ENCODE data around the gene MARK2.
A peak's percentile ranks its signal among the peaks of the same experiment; 100 is the strongest.
"Not testable (repeated sequence)": the region's sequence is repeated elsewhere in the genome, so short reads cannot be mapped to it uniquely, and the experiment has no call there.

The MARK2 gene

DNA sequence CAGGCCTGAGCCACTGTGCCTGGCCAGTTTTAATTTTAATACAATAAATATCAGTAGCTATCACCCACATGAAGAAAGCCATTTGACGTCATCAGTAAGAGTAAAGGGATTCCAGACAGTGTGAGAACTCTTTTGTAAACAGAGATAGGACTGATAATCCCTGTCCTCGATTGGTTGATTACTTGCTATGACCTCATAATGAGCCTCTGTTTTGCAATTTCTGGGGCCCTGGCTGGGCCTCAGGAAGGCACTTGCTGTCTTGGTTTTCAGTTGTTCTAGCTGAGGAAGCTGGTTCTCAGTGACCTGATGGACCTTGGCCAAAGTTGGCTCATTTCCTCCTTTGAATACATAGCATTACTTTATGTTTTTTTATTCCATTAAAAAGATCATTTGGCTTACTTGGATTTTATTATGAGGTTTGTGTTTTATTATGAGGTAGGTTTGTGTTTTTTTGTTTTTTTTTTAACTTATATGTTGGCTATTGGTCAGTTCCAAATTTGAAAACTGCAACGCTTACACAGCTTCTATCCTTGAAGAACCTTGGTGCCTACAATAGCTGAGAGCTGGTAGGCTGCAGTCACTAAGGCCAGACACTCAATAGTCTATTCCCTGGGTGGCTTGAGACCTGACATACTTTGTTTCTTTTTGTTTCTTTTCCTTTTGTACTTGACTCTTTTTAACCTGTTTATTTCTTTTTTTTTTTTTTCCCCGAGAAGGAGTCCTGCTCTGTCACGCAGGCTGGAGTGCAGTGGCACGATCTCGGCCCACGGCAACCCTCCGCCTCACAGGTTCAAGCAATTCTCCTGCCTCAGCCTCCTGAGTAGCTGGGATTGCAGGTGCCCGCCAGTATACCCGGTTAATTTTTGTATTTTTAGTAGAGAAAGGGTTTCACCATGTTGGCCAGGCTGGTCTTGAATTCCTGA is 20.0 kb downstream of the MARK2 start:
- no peak for DNase-seq

DNA sequence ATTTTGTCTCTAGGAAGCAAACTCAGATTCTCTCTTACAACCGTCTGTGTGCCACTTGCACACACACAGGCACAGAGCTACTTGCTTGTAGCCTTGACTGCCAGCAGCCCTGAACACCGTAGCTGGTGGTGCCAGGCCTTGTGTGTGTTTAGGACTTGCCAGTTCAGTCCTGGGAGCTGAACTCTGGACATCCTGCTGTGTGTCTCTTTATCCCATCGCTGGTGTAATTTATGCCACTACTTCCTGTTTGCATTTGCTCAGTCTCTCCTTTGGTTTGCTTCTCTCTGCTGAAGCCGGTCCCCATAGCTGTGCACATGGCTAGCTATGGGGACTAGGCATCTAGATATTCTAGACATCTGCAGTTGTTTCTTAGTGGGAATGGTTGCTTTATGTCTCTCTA is 24.0 kb downstream of the MARK2 start:
- DNase-seq = peak in 1 of 5 donors; percentile 9

DNA sequence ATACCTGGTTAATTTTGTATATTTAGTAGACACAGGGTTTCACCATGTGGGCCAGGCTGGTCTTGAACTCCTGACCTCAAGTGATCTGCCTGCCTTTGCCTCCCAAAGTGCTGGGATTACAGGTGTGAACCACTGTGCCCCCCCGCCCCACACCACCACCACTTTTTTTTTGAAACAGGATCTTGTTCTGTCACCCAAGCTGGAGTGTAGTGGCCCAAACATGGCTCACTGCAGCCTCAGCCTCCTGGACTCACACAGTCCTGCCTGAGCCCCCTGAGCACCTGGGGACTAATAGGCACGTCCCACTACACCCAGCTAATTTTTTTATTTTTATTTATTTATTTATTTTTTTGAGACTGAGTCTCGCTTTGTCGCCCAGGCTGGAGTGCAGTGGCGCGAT is 24.7 kb downstream of the MARK2 start:
- not testable (repeated sequence) for DNase-seq

DNA sequence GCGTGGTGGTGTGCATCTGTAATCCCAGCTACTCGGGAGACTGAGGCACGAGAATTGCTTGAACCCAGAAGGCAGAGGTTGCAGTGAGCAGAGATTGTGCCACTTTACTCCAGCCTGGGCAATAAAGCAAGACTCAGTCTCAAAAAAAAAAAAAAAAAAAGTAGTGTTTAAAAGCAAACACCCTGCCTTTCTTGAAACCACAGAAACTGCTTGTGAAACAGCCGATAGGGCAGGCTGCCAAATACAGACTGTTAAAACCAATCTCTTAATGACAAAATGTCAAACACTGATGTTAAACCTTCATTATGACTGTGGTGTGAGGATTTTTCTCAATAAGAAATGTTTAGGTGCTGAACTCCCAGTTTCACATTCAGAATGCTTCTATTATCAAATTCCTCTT is 27.3 kb downstream of the MARK2 start:
- DNase-seq = peak; percentile 19 to 89 (median 53)

DNA sequence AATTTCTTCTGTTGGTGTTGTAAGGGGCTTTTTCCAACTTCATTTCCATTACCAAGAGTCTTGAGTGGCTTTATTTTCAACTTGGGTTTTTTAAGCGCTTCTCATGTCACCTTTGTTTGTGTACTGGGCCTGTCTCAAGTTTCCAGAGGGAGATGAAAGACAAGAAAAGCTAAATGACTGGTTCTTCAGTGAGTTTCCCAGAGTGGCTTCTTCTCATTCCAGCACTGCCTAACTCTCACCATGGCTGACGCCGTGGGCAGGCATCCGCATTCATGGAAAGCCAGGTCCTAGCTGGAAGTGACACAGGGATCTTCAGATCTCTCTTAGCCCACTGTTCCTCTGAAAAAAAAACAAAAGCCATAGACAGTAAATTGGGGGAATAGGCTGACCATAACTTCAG is 28.6 kb downstream of the MARK2 start:
- DNase-seq = no peak

DNA sequence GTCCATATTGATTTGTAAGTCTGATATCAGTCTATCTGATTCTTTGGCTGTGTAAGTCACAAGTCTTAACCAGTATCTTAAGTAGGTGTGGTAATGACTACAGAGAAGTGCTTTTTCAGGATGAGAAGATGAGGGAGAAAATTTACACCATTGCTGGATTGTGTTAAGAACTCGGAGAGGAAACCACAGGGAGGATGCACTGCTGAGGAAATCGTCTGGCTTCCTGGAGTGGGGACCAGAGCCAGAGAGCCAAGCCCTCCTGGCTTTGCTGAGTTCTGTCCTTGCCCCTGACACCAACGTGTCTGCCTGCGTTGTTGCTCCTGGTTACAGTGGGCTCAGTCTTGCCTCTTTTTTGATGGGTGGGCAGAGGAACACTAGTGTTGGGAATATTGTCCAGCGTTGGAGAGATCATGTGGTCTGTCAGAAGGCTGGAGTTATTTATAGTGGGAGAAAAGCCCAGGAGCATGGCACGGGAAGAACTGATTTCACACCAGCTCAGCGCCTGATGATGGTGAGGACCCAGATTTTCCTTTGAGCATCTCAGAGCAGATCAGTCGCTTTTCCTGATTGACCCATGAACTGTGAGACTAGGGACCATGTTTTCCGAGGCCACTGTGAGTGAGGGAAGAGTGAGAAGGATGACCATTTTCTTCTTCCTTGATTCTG is 29.6 kb downstream of the MARK2 start:
- DNase-seq = no peak

DNA sequence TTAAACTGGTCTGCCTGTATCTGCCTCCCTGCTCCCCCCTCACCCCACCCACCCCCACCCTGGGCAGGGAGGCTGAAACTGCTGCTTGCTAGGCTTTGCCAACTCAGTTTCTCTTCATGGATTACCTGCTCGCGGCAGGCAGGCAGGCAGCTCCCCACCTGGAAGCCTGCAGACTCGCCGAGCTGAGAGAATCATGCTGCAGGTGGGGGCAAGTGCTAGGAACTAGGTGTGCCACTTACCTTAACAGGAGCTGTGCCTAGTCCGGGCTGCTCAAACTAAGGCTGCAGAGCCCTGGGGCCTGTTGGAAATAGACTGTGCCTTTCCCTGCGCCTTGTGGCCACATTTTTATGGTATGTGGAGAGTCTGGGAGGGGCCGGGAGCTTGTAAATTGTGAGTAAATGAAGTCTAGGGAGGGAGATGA is 30.3 kb downstream of the MARK2 start:
- DNase-seq = no peak

DNA sequence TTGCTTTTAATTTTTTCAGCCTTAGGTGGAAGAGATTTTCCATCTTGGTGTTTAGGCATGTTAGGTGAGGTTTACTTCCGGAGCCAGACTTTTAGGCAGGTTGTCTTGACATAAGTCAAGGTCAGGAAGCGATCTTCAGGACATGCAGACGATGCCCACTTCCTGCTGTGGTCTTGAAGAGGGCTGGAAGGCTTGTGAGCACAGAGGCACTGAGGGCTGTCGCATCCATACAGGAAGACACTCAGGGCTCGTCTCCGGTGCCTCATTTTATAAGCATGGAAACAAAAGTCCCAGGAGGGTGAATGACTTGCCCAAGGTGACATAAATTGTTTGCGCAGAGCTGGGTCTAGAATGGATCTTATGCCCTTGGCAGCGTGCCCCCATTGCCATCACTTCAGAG is 30.8 kb downstream of the MARK2 start:
- DNase-seq = peak; percentile 13 to 65 (median 38)

DNA sequence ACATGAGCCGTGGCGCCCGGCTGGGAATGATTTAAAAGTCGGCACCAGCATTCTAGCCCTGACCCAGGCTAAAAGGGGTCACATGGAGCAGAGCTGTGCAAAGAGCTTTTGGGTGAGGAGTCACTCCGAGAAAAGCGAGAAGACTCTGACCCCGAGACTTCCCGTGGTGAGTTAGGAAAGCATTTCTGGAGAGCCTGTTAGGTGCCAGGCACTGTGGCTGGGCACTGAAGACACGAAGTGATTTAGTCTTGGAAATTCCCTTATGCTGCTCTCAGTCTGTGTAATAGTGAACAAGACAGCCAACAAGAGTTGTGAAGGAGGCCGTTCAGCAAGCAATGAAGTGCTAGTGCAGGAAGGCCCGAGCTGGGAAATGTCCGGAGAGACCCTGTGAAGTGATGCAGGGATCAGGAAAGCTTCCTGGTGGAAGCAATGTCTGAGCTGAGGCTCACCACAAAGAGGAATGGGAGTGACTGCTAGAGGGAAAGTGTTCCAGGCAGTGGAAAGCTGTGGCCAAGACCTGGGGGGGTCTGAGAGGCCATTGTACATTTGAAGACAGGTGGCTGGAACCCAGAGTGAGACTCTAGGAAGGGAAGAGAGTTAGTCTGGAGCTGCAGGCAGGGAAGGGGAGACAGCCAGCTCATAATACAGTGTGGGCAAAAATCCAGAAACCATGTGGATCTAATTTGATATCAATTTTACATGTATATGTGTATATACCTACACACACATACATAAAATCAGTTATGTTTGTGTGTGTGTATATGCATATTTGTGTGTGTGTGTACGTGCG is 31.6 kb downstream of the MARK2 start:
- no peak for DNase-seq

DNA sequence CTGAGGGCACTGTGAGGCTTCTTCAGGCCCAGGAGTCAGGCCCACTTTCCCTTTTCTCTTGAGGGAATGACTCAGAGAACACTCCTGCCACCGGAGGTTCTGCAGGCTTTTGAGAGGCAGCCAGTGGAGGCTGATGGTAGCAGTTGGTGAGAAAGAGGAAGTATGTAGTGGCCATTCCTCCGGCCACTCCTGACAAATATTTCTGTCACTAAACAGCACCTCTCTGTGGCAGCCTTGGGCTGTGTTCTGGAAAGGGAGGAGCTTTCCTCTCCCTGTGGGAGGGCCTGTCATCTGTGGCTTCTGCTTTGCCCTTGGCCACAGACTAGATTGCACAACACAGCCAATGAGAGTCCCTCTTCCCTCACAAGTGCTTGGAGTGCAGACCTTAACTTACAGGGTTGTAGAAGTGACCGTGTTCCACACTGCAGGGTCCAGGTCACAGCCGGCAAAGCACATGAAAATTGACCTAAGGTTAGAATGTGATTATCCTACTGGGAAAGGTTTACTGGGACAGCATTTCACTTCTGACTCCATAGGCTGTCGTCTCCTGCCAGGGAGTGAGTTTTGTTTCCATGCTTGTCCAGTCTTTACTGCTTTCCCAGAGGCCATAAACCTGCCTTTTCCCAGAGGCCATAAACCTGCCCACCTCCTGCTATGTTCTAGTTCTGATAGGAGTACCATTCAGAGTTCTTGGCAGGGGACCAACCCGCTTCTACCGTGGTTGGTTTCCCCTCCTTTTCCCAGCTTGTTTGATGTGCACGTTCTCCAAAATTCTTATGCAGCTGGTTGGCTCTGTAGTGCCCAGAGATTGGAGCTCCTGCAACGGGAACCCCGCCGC is 33.3 kb downstream of the MARK2 start:
- peak in 1 of 5 donors; percentile 61 for DNase-seq

DNA sequence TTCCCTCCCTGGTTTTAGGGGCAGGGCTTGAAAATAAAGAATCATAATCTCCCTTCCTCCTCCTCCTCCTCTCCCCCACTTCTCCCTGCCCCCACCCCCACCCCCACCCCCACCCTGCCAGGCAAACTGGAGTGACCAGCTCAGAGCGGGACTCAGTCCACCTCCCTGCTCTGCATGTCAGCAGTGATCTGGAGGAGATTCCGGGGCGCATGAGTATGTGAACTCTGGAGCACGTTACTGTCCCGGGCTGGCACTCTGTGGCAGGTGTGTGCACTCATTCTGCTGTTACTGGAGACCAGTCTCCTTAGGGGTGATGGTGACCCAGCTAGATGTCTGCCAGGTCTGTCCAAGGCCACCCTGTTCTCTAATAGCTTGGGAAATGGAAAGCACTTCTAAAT is 33.9 kb downstream of the MARK2 start:
- no peak for DNase-seq

DNA sequence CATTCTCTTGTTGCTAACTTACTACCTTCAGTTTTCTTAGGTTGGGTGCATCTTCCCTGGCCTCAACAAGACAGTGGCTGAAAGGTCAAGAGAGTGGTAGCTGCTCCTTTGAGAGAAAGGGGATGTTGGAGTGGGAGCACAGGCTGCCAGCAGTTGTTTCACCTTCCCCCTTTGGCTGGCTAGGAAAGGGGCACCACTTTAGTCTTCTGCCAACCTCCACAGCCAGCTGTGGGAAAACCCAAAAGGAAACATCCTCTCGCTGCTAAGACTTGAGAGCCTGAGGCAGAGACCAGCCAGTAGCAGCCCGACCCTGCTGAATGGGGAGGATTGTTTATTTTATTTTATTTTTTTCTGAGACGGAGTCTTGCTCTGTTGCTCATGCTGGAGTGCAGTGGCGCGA is 34.4 kb downstream of the MARK2 start:
- DNase-seq = no peak

DNA sequence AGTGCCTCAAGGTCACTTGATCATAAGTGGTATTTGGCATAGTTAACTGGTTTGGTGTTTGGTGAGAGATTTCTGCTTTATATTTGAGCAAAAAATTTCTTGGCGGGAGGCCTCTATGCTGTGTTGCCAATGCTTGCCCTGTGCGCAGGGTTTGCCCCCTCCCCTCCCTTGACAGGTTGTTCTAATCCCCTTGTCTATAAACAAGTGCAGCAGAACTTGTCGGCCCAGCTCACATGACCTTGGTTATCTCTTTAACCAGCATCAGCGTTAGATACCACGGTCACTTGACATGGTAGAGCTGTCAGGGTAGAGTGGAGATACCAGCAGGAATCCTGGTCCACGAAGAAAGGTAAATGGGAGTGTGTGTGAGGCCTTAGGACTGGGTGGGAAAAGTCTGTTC is 35.6 kb downstream of the MARK2 start:
- DNase-seq = no peak

DNA sequence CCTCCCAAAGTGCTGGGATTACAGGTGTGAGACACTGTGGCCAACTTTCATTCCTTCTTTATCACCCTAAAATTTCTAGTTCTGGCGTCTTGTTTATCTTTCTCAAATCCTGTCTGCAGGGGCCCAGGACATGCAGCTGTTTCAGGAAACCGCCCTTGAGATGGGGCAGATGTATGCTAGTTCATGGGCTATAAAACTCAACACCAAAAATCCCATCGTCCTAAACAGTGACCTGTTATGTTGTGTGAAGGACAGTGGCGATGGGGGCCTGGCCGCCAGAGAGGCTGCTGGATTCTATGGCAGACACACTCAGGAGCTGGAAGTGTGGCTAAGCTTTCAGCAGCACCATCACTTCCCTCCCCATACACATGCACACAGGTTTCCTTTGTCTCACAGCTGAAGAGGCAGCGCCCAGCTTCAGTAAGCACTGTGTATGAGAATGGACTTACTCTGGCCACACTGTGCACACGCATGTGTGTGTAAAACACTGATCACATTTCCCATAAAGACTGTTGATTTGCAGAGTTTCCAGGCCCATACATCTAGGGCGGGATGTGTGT is 36.7 kb downstream of the MARK2 start:
- DNase-seq = no peak

DNA sequence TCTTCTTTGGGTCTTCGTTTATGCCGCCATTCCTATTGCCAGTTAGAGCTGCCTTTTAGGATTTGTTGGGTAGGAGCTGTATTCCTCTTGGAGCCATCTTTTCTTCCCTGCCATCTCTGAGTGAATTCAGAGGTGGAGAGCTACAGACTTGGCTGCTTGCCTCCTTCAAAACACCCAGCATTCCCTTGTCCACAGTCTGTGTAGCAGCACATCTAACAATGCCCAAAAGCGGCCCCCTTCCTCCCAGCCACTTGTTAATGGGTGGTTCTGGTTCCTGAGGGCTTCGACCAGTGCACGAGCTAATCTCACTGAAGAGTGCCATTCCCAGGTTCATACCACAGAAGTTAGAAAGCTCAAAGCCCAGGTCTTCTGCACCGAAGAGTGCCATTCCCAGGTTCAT is 37.7 kb downstream of the MARK2 start:
- DNase-seq = no peak

DNA sequence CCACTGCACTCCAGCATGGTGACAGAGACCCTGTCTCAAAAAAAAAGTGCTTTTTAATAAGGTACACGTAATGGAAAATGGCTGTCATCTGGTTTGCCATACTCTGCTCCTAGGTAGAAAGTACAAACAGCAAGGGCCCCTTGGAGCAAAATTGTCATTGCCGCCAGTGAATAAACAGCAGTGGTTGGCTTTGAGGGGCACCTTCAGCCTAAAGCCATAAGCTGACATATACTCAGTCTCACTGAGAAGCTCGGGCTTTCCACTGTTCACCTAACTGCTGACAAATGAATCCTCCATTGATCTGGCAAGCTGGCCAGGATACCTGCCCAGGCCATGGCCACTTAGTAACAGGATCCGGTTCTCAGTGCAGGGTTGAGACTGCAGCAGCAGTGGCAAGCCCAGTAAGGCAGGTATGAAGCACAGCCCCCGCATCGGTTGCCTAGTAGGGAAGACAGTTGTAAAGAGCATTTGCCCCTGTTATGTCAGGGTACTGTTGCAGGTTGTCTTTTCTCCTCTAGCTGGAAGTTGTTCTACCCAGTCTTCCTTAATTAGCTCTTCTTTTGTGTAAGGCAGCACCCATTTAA is 38.8 kb downstream of the MARK2 start:
- no peak for DNase-seq

DNA sequence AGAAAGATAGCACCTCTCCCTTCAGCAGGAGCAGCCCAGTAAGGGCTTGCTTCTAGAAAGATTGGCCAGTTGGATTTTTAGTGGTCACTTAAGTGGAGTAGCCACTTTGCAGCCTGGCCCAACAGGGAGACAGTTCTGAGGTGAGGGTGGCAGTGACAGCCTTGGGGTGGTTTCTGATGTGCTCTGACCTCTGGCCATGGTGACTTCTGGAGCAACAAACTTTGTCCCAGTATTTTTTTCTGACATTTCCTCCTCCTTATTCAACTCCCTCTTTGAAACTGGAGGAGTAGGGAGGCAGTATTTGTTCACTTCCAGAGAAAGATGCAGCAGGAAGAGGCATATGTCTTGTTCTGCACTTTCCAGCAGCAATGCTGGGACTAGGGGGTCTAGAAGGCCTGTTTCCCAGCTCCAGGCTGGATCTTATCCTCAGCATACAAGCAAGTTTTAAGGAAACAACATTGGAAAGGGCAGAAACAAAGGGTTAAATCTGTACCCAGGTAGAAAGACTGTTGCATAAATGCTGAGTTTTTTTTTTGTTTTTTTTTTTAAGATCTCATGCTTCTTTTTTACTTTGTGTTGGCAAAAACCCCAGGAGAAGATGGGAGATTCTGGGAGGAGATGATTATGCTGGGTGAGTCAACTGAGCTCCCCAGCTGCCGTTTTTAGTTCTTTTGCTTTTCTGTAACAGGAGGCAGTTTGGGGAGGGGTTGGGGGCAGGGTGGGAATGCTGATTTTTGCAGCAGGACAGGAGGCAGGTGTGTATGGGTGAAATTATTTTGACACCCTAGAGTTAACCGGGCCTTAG is 40.9 kb downstream of the MARK2 start:
- DNase-seq = no peak

DNA sequence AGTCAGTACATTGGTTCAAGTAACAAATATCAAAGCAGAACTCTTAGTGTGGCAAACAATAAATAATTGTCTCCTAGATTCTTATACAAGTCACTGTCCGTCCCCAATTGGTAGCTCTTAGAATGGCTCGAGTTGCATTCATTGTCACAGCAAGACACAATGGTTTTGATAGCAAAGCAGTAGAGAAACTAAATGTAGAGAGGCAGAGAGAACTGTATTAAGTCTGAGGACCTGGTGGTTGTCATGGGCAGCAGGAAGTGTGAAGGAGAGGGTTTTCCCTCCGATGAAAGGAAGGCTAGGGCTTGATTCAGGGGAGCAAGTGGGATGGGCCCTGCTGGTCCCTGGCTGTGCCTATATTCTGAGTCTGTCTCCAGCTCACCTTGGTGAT is 41.5 kb downstream of the MARK2 start:
- DNase-seq = no peak

DNA sequence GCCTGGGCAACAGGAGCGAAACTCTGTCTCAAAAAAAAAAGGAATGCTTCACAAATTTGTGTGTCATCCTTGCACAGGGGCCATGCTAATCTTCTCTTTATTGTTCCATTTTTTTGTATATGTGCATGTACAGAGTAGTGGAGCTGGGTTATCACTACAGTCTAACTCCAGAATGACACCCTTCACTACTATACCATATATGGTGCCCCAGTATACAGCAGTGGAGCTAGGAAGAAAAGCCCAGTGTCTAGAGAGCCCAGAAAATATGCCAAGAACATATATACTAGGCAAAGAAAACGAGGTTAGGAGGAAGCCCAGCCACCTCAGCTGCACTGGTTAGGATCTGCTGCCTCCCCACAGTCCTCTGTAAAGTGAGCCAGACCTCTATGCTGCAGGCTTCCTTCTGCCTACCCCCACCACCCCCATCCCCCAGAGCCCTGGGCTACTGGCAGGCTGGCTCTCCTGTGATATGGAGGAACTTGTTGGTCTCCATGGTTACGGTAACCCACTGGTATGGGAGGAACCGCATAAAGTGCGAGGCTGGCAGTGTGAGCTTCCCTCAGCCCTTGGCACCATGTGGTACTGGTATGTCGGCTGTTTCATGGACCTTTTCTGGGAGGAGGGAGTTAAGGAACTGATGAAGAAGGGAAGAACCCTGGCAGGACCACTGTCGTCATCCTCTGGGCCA is 43.8 kb downstream of the MARK2 start:
- no peak for DNase-seq

DNA sequence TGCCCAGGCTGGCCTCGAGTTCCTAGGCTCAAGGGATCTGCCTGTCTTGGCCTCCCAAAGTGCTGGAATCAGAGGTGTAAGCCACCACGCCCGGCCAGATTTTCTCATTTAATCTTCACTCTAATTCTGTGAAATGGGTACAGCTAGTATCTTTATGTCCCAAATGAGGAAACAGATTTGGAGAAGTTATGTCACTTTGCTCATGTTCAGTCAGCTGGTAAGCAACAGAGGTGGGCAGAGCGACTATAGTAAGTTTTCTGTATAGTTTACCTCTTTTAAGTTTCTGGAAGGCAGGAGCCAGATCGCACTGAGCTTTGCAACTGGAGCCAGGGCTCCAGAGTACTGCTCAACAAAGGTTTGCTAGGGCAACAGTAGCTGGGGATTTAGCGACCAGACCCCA is 44.9 kb downstream of the MARK2 start:
- DNase-seq = no peak
